ENCODE data around the gene PROSER2.
A peak's percentile ranks its signal among the peaks of the same experiment; 100 is the strongest.
"Not testable (repeated sequence)": the region's sequence is repeated elsewhere in the genome, so short reads cannot be mapped to it uniquely, and the experiment has no call there.

PROSER2 gene

DNA sequence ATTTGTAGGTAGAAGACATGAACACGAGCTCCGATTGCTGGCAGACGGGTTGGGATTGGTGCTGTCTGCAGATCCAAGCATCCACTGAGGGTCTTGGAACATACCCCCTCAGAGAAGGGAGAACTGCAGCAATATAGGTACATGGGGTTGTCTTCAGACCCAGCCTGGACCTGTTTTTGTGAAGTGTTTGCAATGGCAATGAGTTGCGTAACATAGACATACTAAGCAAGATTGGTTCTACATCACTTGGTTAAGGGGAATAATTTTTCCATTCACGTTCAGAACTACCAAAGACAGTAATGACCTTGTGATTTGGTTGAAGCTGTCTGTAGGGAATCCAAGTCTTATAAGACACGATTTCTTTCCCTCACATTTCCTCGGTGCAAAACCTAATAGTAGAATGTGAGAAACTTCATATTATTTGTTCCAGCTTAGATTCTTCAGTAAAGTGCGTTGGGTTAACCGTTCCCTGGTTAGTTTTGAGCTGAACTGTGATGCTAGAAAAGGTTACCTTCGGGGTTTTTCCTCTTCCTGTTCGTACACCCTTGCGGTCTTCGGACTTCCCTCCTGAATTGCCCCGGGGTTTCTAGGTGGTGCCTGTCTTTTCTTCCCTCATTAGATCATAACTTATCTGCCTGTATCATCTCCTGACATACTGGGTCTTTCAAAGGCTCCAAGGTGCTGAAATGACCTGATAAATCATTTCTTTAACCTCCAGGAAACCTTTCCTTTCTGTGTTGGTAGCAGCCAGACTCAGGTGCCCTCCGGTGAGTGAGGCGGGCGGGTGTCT lies 14.4 kb downstream of the PROSER2 start:
- DNase-seq (ENCODE audit: low spot score): no peak

DNA sequence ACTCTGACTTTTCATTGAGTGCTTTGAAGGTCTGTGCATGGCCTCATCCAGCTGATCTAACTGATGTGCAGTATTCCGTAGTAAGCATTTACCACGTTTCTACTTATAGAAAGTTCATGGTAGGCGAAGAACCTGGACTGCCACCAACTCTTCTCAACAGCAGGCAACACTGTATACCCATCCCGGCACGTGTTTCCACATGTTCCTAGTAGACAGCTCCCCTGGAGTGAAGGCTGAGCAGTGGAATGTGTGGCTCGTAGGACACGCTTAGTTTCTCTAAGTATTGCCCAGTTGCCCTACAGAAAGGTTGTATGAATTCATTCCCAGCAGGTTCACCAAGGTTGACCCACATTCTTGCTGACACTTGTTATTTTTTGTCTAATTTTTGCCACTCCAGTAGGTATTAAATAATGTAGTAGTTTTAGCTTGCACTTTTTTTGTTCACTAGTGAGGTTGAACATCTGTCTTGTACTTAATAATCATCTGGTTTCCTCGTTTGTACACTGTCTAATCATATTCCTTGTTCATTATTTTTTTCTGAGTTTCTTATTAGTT lies 15.2 kb downstream of the PROSER2 start:
- no peak for DNase-seq (ENCODE audit: low spot score)

DNA sequence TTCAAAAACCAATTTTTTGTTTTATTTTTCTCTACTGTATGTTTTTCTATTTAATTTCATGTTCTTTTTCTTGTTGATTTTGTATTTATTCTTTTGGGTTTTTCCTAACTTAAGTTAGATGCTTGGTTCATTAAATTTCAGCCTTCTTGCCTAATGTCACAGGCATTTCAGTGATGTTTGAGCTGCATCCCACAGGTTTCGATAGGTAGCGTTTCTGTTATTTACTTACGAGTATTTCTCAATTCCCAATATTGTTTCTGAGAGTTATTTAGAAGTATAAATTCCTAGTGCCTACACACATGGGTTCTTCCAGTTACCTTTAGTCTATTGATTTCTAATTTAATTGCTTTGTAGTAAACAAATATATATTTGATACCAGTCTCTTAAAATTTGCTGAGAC lies 18.2 kb downstream of the PROSER2 start:
- no peak for DNase-seq (ENCODE audit: low spot score)

DNA sequence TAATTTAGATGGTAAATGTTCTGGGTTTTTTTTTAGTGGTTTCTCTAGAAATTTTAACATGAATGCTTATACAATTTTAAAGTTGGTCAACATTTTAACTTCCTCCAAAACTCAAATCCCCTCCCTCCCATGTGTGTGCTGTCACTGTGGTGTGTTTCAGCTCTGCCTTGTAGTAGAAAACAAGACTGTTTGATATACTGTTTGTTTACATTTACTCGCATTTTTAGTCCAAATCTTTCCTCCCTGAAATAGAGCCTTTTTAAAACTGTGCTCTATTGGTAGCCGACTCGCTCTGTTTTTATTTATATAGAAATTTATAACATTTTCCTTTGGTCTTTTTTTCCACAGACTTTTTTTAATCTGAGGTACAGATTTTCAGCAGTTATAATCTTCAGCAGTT lies 19.3 kb downstream of the PROSER2 start:
- no peak for DNase-seq (ENCODE audit: low spot score)

DNA sequence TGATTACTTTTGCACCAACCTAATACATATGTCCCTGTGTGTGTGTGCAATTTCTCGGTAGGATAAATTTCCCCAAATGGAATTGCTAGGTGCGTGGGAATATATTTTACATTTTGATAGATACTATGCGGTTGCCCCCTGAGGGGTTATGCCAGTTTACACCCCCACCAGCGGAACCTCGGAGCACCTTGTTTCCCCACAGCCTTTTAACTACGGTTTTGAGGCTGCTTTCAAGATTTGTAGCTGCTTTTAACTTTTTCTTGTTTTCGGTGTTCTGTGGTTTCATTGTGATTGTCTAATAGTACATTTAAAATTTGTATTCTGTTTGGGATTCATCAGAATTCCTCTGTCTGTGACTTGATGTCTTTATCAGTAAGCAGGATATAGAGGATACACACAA lies 22.0 kb downstream of the PROSER2 start:
- no peak for DNase-seq (ENCODE audit: low spot score)

DNA sequence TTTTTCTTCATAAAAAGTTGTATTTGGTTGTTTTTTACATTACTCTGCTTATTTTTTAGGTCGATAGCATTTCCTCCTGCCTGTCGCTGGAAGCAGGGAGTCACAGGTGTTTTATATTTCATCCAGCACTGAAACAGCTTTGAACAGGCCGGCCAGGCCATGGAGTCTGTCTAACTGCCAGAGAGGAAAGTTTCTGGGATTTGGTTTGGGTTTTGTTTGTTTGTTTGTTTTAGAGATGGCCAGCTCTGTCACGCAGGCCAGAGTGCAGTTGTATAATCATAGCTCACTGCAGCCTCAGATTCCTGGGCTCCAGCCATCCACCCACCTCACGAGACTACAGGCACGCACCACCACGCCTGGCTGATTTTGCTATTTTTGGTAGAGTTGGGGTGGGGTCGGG lies 23.4 kb downstream of the PROSER2 start:
- no peak for DNase-seq (ENCODE audit: low spot score)

GRCh38 chr10:11849277-11849676 lies 26.1 kb downstream of the PROSER2 start:
- no peak for DNase-seq (ENCODE audit: low spot score)

- no peak for DNase-seq (ENCODE audit: low spot score)
Observed at GRCh38 chr10:11849911-11850310, 26.8 kb downstream of the PROSER2 start.

- DNase-seq (ENCODE audit: low spot score): no peak
Observed at GRCh38 chr10:11851910-11852309, 28.8 kb downstream of the PROSER2 start.

- not testable (repeated sequence) for DNase-seq (ENCODE audit: low spot score)
Observed at GRCh38 chr10:11852637-11853036, 29.5 kb downstream of the PROSER2 start.

GRCh38 chr10:11853468-11853867 lies 30.3 kb downstream of the PROSER2 start:
- no peak for DNase-seq (ENCODE audit: low spot score)

- DNase-seq (ENCODE audit: low spot score): no peak
Observed at GRCh38 chr10:11854301-11854700, 31.1 kb downstream of the PROSER2 start.

- DNase-seq (ENCODE audit: low spot score): no peak
Observed at GRCh38 chr10:11856089-11856488, 32.9 kb downstream of the PROSER2 start.

- DNase-seq (ENCODE audit: low spot score): no peak
Observed at GRCh38 chr10:11856678-11857077, 33.5 kb downstream of the PROSER2 start.

- DNase-seq (ENCODE audit: low spot score): no peak
Observed at GRCh38 chr10:11858093-11858492, 34.9 kb downstream of the PROSER2 start.

DNA sequence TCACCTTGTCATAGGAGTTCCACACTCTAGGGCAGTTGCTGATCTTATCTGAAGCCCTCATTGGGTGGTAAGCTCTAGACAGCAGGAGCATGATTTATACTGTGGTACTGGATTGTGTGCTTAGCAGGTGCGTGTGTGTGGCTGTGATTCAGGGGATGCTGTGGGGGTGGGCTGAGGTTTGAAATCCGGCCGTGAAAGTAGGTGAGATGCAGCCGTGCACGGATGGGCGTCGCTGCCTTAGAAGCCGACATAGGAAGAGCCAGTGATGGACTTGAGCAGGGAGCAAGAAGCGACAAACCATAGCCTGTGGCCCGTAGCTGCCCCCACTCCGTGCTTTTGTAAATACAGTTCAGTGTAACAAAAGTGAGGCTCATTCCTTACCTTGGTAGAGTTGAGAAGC lies 38.2 kb downstream of the PROSER2 start:
- DNase-seq (ENCODE audit: low spot score): no peak

DNA sequence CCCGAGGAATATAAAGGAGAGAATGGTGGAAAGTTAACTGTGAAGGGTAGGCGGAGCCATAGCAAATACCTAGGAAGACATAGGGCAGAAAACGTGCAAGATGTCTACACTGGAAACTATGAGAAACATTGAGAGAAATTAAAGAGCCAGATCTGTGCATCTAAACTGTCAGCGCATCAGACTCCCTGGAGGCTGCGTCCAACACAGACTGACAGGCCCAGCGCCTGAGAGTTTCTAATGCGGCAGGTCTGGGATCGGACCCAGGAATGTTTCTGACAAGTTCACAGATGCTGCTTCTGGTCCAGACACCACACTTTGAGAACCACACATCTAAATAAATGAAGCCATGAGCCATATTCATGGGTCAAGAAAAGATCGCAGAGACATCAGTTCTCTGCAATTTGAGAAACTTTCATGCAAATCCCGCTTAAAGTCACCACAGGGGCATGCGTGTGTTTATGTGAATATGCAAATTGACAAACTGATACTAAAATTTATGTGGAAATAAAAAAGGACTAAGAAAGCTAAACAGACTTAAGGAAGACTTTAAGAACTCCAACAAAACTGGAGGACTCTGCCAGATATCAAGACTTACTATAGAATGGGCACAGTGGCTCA lies 38.8 kb downstream of the PROSER2 start:
- DNase-seq (ENCODE audit: low spot score): no peak

DNA sequence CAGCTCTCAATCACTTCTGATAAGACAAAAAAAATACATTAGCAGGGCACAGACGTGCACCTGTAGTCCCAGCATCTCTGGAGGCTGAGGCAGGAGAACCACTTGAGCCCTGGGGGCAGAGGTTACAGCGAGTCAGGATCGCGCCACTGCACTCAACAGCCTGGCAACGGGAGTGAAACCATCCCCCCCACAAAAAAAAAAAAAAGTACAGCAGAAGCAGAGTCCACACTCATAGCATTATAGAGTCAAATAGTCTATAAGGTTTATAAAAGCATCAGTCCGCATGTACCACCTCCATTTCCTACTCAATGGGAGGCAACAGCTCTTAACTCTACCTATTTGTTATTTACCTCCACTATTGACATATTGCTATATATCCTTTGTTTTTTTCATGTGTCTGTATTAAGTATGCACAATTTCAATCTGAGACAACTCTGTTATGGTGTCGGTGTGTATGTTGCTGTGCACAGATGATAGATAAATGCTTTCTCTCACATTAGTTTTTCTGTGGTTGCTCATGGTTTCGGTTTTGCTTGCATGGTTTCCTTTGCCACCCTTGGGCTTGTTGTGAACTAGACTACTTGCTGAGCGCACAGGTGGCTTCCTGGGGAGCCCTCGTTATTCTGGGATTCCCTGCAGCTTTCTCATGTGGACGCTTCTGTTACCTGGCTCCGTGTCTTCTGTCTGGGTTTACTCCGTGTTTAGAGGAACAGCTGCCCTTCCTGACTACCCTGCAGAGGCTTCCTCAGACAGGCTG lies 40.4 kb downstream of the PROSER2 start:
- DNase-seq (ENCODE audit: low spot score): peak; percentile 48

DNA sequence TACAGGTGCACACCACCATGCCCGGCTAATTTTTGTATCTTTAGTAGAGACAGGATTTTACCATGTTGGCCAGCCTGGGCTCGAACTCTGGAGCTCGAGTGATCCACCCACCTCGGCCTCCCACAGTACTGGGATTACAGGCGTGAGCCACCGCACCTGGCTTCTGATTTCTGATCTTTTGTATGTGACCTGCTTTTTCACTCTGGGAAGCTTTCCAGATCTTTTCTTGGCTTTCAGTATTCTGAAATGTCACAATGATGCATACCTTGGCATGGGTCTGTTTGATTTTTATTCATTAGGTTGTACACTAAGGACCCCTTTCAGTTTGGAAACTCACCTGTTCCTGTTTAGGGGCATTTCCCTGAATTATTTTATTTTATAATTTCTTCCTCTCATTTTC lies 41.6 kb downstream of the PROSER2 start:
- no peak for DNase-seq (ENCODE audit: low spot score)

- no peak for DNase-seq (ENCODE audit: low spot score)
Observed at GRCh38 chr10:11865561-11865960, 42.4 kb downstream of the PROSER2 start.

GRCh38 chr10:11866199-11866925 lies 43.2 kb downstream of the PROSER2 start:
- no peak for DNase-seq (ENCODE audit: low spot score)

DNA sequence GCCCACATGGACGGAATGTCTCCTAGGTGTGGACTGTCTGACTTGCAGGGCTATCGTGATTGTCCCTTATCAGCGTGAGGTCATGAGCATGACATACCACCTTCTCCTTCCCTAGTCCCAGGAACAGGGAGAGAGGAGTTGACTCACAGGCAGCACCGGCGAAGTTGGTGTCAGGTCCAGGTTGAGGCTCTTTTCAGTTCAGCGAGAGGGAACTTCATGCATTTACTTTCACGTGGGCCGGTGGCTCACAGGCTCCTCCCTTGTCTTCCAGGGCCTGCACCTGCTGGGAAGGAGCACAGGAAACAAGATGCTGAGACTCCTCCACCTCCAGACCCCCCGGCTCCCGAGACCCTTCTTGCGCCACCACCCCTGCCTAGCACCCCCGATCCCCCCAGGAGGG lies 46.1 kb downstream of the PROSER2 start:
- DNase-seq (ENCODE audit: low spot score): no peak

All from CD4-positive, alpha-beta T cell treated with Interleukin-2 at 100 ng/mL for 4 hours (primary cell).